Calu3 (cell line): ENCODE results near the gene INO80E. TPM values are rescaled to one million over a fixed set of nuclear protein-coding genes. Genes with fewer than 3 reads are reported as not detected.

Experiments used
- BruUV-seq: library from RNA; stranded (reverse); fragments of 400-500 nt; replicated peaks from 2 replicates; lab custom pipeline; 2021; lab: Mats Ljungman, UMichigan
- CTCF ChIA-PET: fragments of 300-600 bp; sonication (Branson Sonifier 250); formaldehyde crosslinking; loops from one replicate; lab custom pipeline; 2022; ENCODE audit warnings: antibody characterized with exemption; lab: Charles Lee
- DNase-seq: peaks from one replicate; pipeline ENCODE4 v3.0.0; 2022
- H3K27ac Mint-ChIP-seq: one replicate; pipeline ENCODE4 v1.8.0; 2022; ENCODE audit warnings: mixed read lengths; ENCODE audit not compliant: unreplicated experiment
- H3K27me3 Mint-ChIP-seq: one replicate; pipeline ENCODE4 v1.8.0; 2022; ENCODE audit warnings: mixed read lengths; ENCODE audit not compliant: unreplicated experiment
- H3K36me3 Mint-ChIP-seq: one replicate; pipeline ENCODE4 v1.8.0; 2022; ENCODE audit warnings: mild to moderate bottlenecking, moderate library complexity, mixed read lengths; ENCODE audit not compliant: insufficient read depth, unreplicated experiment
- H3K4me1 Mint-ChIP-seq: one replicate; pipeline ENCODE4 v1.8.0; 2022; ENCODE audit warnings: mild to moderate bottlenecking, low read depth, mixed read lengths; ENCODE audit not compliant: unreplicated experiment
- H3K4me3 Mint-ChIP-seq: one replicate; pipeline ENCODE4 v1.8.0; 2022; ENCODE audit warnings: mild to moderate bottlenecking, low read depth, moderate library complexity, mixed read lengths; ENCODE audit not compliant: unreplicated experiment
- H3K9me3 Mint-ChIP-seq: one replicate; pipeline ENCODE4 v1.8.0; 2022; ENCODE audit warnings: low read depth, mixed read lengths; ENCODE audit not compliant: unreplicated experiment
- intact Hi-C: fragments of 100-400 bp; cut with micrococcal nuclease; formaldehyde crosslinking; loops from one replicate; pipeline ENCODE4 v1.10.0; 2022; ENCODE audit not compliant: unreplicated experiment
- total RNA-seq: library from RNA; stranded (reverse); gene quantifications from 2 replicates; pipeline ENCODE4 v1.2.3, GENCODE V29; 2022
- TF ChIP-seq, protein P1 (sequence below): fragments of 200-600 bp; IDR thresholded peaks from one replicate; pipeline ENCODE4 v1.8.0; 2022; ENCODE audit warnings: antibody characterized with exemption; ENCODE audit not compliant: unreplicated experiment

The INO80E gene
- total RNA-seq, 1 experiment from 2014 or later: 107 TPM

DNA sequence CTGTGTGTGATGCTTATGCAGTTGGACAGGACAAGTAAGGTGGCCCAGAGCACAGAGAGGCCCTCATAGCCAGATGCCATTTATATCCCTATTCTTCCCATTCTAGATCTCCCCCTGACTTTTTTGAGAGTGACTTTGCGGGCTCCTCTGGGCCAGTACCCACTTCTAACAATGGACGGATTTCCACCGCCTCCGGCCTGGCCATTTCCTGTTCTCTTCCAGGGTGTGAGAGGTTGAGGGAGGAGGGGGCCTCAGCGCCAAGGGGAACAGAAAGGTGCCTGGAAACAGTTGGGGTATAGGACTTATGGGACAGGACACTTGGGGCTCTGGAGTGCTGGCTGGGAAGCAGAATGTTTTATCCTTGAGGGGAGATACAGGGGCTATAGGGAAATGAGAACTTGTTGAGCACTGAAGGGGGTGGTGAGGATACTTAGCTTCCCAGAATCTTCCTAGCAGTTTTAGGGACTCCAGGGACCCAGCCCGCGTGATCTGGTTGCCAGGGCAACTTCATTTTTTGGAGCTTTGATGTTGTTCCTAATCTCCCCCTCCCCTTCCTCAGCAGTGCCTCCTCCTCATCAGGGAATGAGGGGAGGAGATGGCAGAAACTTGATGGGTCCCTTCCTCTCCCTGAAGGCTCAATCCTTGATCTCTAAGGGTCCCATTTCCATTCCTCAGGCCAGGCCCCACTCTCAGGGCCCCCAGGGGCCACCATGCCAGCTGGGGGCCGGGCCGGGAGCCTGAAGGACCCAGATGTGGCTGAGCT, 18.8 kb upstream of the INO80E start:
- CTCF ChIA-PET: interaction anchor here (0.6 kb wide), 1 partner anchor 44 kb away, joined by 3 read pairs; no protein-coding TSS in a partner anchor
- H3K36me3 Mint-ChIP-seq: peaks cover 61% of the 10 kb centered on the region

DNA sequence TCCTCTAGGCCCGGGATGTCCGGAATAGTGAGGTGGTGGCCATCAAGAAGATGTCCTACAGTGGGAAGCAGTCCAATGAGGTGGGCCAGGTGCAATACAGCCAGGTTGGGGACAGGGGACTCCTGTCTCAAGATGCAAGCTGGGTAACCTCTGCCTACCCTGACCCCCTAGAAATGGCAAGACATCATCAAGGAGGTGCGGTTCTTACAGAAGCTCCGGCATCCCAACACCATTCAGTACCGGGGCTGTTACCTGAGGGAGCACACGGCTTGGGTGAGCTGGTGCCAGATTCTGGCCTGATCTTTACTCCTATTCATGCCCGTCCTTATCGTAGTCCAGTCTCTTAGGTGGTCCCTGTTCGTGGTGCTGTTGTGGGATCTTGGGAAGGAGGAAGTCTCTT, 18.0 kb upstream of the INO80E start:
- Mint-ChIP-seq H3K27me3 (no peaks in the 10 kb centered on the region), H3K9me3 (no peaks in the 10 kb centered on the region), H3K4me1 (peaks cover 26% of the 10 kb centered on the region), H3K36me3 (peaks cover 65% of the 10 kb centered on the region), H3K27ac (no peak overlapping the region), H3K4me3 (no peak overlapping the region)
- TF ChIP-seq, protein P1, sequence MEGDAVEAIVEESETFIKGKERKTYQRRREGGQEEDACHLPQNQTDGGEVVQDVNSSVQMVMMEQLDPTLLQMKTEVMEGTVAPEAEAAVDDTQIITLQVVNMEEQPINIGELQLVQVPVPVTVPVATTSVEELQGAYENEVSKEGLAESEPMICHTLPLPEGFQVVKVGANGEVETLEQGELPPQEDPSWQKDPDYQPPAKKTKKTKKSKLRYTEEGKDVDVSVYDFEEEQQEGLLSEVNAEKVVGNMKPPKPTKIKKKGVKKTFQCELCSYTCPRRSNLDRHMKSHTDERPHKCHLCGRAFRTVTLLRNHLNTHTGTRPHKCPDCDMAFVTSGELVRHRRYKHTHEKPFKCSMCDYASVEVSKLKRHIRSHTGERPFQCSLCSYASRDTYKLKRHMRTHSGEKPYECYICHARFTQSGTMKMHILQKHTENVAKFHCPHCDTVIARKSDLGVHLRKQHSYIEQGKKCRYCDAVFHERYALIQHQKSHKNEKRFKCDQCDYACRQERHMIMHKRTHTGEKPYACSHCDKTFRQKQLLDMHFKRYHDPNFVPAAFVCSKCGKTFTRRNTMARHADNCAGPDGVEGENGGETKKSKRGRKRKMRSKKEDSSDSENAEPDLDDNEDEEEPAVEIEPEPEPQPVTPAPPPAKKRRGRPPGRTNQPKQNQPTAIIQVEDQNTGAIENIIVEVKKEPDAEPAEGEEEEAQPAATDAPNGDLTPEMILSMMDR: no peak
- BruUV-seq: no TSS peak
- DNase-seq: no peak
- CTCF ChIA-PET: no interaction called here
- intact Hi-C loops: loop anchor here (10.0 kb wide), 1 partner anchor 53 kb away; the partner anchor contains the start of gene KCTD13

More for the DNA sequence above, 18.8 kb upstream of the INO80E start:
- Mint-ChIP-seq H3K4me3 (no peak overlapping the region), H3K27me3 (no peaks in the 10 kb centered on the region), H3K4me1 (peaks cover 26% of the 10 kb centered on the region), H3K9me3 (no peaks in the 10 kb centered on the region), H3K27ac (no peak overlapping the region)
- TF ChIP-seq, protein P1: no peak
- DNase-seq: no peak
- no TSS peak for BruUV-seq
- intact Hi-C loops: loop anchor here (10.0 kb wide), 1 partner anchor 52 kb away; the partner anchor contains the start of gene KCTD13

DNA sequence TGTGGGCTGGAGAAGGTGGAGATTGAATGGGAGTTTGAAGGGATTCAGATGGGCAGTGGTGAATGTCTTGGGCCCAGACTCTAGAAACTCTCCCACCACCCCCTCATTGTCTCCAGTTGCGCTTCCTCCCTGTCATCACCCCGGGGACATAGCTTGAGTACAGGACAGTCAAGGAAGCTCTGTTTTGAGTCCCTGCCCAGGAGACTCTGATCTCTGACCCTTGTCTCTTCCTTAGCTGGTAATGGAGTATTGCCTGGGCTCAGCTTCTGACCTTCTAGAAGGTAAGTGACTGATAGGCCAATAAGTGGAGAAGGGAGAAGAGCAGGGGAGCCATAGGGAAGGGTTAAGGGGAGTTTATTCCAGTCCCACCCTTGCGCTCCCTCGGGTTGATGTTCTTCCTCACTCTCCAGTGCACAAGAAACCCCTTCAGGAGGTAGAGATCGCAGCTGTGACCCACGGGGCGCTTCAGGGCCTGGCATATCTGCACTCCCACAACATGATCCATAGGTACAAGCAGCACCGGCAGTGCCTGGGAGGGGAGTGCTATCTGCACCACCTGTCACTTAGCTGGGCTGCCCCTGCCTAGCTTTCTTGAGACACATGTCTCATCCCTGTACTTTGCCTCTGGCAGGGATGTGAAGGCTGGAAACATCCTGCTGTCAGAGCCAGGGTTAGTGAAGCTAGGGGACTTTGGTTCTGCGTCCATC, 17.3 kb upstream of the INO80E start:
- BruUV-seq: no TSS peak
- Mint-ChIP-seq H3K4me3 (no peak overlapping the region), H3K27ac (no peak overlapping the region), H3K4me1 (peaks cover 26% of the 10 kb centered on the region), H3K36me3 (peaks cover 65% of the 10 kb centered on the region), H3K27me3 (no peaks in the 10 kb centered on the region), H3K9me3 (no peaks in the 10 kb centered on the region)
- CTCF ChIA-PET: no interaction called here
- no peak for DNase-seq
- TF ChIP-seq, protein P1: no peak
- intact Hi-C loops: loop anchor here (10.0 kb wide), 1 partner anchor 54 kb away; the partner anchor contains the start of gene KCTD13

DNA sequence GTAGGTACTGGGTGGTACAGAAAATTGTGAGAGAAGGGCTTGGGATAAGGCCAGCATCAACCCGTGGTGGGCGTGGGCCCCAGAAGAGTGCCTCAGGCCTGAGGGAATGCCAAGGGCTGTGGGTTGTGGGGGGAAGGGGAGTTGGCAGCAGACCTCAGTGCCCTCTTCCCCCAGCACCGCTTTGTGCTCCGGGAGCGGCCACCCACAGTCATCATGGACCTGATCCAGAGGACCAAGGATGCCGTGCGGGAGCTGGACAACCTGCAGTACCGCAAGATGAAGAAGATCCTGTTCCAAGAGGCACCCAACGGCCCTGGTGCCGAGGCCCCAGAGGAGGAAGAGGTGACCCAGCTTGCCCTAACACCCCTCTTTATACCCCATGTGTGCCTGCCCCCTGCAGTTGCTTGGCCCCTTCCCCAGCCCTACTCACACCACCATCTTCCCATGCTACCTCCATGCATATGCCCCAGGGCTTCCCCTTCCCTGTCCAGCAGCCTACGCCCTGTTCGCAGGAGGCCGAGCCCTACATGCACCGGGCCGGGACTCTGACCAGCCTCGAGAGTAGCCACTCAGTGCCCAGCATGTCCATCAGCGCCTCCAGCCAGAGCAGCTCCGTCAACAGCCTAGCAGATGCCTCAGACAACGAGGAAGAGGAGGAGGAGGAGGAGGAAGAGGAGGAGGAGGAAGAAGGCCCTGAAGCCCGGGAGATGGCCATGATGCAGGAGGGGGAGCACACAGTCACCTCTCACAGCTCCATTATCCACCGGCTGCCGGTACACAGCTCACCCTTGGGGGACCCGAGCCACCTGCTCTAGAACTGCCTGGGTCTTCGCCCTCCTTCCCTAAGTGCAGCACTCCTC, 13.3 kb upstream of the INO80E start:
- CTCF ChIA-PET: interaction anchor here (0.6 kb wide), 1 partner anchor 822 kb away, joined by 3 read pairs; no protein-coding TSS in a partner anchor
- H3K4me1 Mint-ChIP-seq: no peaks in the 10 kb centered on the region
- intact Hi-C loops: no loop called here

More for the DNA sequence above, 13.3 kb upstream of the INO80E start:
- TF ChIP-seq, protein P1: no peak
- Mint-ChIP-seq H3K27me3 (no peaks in the 10 kb centered on the region), H3K4me3 (no peak overlapping the region), H3K9me3 (no peaks in the 10 kb centered on the region), H3K27ac (no peak overlapping the region), H3K36me3 (peaks cover 46% of the 10 kb centered on the region)
- BruUV-seq: no TSS peak
- DNase-seq: no peak
